H1 (cell line): Measurements from ENCODE around the gene ADARB2. TPM values are rescaled to one million over a fixed set of nuclear protein-coding genes. Genes with fewer than 3 reads are reported as not detected.

Source experiments
- CHD1 ChIP-seq: IDR thresholded peaks from 2 replicates; pipeline ENCODE4 v1.6.1; 2012; ENCODE audit warnings: low read depth, low read length, improper control_type of control experiment
- GTF2F1 ChIP-seq: IDR thresholded peaks from 2 replicates; pipeline ENCODE4 v1.6.1; 2012; ENCODE audit warnings: low read depth, low read length, improper control_type of control experiment, borderline replicate concordance
- TAF7 ChIP-seq: optimal IDR thresholded peaks from 2 replicates; pipeline ENCODE3; 2011; ENCODE audit warnings: low read depth, mild to moderate bottlenecking, inconsistent platforms, low read length, moderate library complexity, borderline replicate concordance
- polyA plus RNA-seq, 7 experiments: library from polyadenylated mRNA; depleted of rRNA in 3 of 7; stranded (reverse) in 5 of 7; unstranded in 2 of 7; fragments of >200 nt in 5 of 7; fragments of 200-250 nt in 2 of 7; gene quantifications; 1 replicate in 5 of 7; 2 replicates in 1 of 7; 4 replicates in 1 of 7; pipeline versions ENCODE4 v1.2.1 to v1.2.3, GENCODE V29; 2011 to 2013; ENCODE audit warnings: missing spikeins in 2 of 7, mixed read lengths in 2 of 7
- total RNA-seq: library from RNA; stranded (reverse); fragmentation: NEBNext Ultra II Directional; extraction: Animal tissue kit (Norgen Biotek cat#: 25700); gene quantifications from 2 replicates; pipeline ENCODE4 v1.2.1, GENCODE V29; 2021
- TF ChIP-seq, protein P1 (sequence below): IDR thresholded peaks from 2 replicates; pipeline ENCODE4 v1.6.1; 2012; ENCODE audit warnings: inconsistent platforms

The ADARB2 gene
- total and polyA plus RNA-seq, 2 of the 8 experiments (the other 6 are each of a cell fraction or from before 2014, with no cell fraction given): 2.2 to 2.8 TPM

DNA sequence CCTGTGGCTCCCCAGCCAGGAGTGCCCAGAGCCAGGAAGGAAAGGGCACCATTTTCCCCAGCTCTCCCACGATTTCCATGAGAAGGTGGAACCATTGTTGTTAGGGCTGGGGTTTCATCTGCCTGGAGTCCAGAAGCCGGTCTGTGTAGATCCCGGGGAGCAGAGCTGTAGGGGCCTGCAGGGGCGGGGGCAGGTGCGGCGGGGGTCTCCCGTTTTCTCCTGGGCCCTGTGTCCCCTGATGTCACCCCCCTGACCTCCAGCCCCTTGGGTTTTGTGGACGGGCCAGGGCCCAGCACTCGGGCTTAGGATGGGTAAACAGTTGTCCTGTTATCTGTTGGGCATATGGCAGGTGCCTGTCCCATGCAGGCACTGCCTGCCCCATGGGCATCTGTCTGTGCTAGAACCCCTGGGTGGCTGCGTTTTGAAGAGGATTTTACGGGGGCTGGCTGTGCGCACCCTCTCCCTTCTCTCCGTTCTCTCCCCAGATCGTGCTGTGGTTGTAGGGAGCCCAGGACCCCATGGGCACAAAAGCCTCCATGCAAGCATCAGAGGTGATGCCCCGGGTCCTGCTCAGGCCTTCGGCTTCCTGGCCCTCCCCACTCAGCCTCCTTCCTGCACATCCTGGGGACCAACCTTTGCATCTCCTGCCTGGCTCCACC is 522.3 kb downstream of the ADARB2 start (continued):
- TF ChIP-seq TAF7 (no peak), CHD1 (no peak), GTF2F1 (no peak)
- TF ChIP-seq, protein P1, sequence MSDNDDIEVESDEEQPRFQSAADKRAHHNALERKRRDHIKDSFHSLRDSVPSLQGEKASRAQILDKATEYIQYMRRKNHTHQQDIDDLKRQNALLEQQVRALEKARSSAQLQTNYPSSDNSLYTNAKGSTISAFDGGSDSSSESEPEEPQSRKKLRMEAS: no peak
- TF ChIP-seq, all 59 proteins: peak for 0
